Lung (tissue), 12 donors: ENCODE measurements around the gene MUC2. TPM values are rescaled to one million over a fixed set of nuclear protein-coding genes. Genes with fewer than 3 reads are reported as not detected.

Experiments used
- ATAC-seq: fragments of 200-7000 bp; cut with Tn5 transposase; one replicate; pipeline ENCODE4 v1.9.1; 2020; ENCODE audit warnings: moderate number of reproducible peaks; ENCODE audit not compliant: insufficient read depth, low FRiP score
- DNase-seq, 3 donors: peaks; one replicate each; pipeline ENCODE4 v3.0.0-alpha.2; 2013 to 2017
- H3K27ac ChIP-seq, 2 donors: one replicate each; pipeline ENCODE4 v1.5.1; 2013; ENCODE audit warnings: mild to moderate bottlenecking in 2 of 2, moderate library complexity in 2 of 2, control low read depth in 1 of 2, inconsistent platforms in 1 of 2, low read depth in 1 of 2, low read length in 1 of 2
- H3K27me3 ChIP-seq, 3 donors: one replicate each; pipeline ENCODE4 v1.5.1; 2013; ENCODE audit warnings: low read length in 2 of 3; ENCODE audit not compliant: control insufficient read depth in 3 of 3, insufficient read depth in 3 of 3
- H3K36me3 ChIP-seq, 4 donors: one replicate each; pipeline ENCODE4 v1.5.1; 2013; ENCODE audit warnings: low read length in 4 of 4, mild to moderate bottlenecking in 1 of 4, moderate library complexity in 1 of 4; ENCODE audit not compliant: control insufficient read depth in 4 of 4, insufficient read depth in 4 of 4
- H3K4me1 ChIP-seq, 5 donors: one replicate each; pipeline ENCODE4 v1.5.1; 2013; ENCODE audit warnings: low read length in 5 of 5, mild to moderate bottlenecking in 2 of 5, moderate library complexity in 1 of 5; ENCODE audit not compliant: control insufficient read depth in 5 of 5, insufficient read depth in 5 of 5
- H3K4me3 ChIP-seq: one replicate; pipeline ENCODE4 v1.5.1; 2013; ENCODE audit warnings: mild to moderate bottlenecking, control low read depth, moderate library complexity
- H3K9ac ChIP-seq, 2 donors: one replicate each; pipeline ENCODE4 v1.5.1; 2013; ENCODE audit warnings: low read length in 2 of 2, control low read depth in 1 of 2; ENCODE audit not compliant: insufficient read depth in 1 of 2
- H3K9me3 ChIP-seq, 4 donors: one replicate each; pipeline ENCODE4 v1.5.1; 2013; ENCODE audit warnings: low read length in 3 of 4, mild to moderate bottlenecking in 1 of 4, moderate library complexity in 1 of 4; ENCODE audit not compliant: control insufficient read depth in 4 of 4, insufficient read depth in 3 of 4
- CTCF ChIP-seq: IDR thresholded peaks from 2 replicates; pipeline ENCODE4 v1.5.1; 2012; ENCODE audit warnings: mild to moderate bottlenecking; ENCODE audit errors: control extremely low read depth, extremely low read depth
- WGBS, 2 donors: extraction: QIAGEN DNeasy Blood & Tissue Kit; methylation state at CpG; one replicate each; pipeline ENCODE4 v1.1.7; 2013; 5-methylcytosine and 5-hydroxymethylcytosine counted together
- polyA plus RNA-seq, 2 donors: library from polyadenylated mRNA; stranded (reverse); fragments of 200-250 nt; gene quantifications; one replicate each; pipeline ENCODE4 v1.2.1, GENCODE V29; 2013
- total RNA-seq, 2 donors: library from RNA; depleted of rRNA in 1 of 2; stranded (reverse); fragments of >200 nt in 1 of 2; gene quantifications; one replicate each; pipeline ENCODE4 v1.2.1, GENCODE V29; 2014 to 2021
- donor health status: control.
- donor health status: control.
- donor health status: Bipolar disorder and iron deficiency.
- donor health status: healthy.
- donor health status: DM: yes; HTN: yes; CAD: no.

MUC2 gene
- total and polyA plus RNA-seq, 4 donors, result 0.03 to 0.43 (median 0.30) TPM

- 86 to 90% methylated on average over 19 of the region's 19 CpGs for WGBS, 2 donors
- no peak for ATAC-seq
These were observed 46.7 kb downstream of the MUC2 start for GRCh38 chr11:1121331-1121812.

GRCh38 chr11:1121813-1122663 lies 47.4 kb downstream of the MUC2 start:
- WGBS, 2 donors, result 66 to 79% methylated on average over 28 of the region's 28 CpGs
- Histone ChIP-seq H3K4me1 (no peaks in the 10 kb centered on the region), H3K27ac (no peak overlapping the region), H3K4me3 (no peak overlapping the region), H3K9ac (no peak overlapping the region), H3K9me3 (peaks cover 0 to 2% (median 0%) of the 10 kb centered on the region in 4 donors), H3K27me3 (peaks cover 0 to 8% (median 0%) of the 10 kb centered on the region in 3 donors), H3K36me3 (no peaks in the 10 kb centered on the region)
- TF ChIP-seq CTCF, result no peak
- ATAC-seq (no peak), DNase-seq (peak in 1 of 3 donors; percentile 9)

More at GRCh38 chr11:1121331-1121812, 46.7 kb downstream of the MUC2 start:
- peak in 1 of 3 donors; percentile 9 for DNase-seq
- TF ChIP-seq CTCF, result no peak
- no peak overlapping the region for H3K4me3 ChIP-seq
- H3K36me3 ChIP-seq, result no peaks in the 10 kb centered on the region
- H3K4me1 ChIP-seq, result no peaks in the 10 kb centered on the region
- no peak overlapping the region for H3K27ac ChIP-seq
- peaks cover 0 to 2% (median 0%) of the 10 kb centered on the region in 4 donors for H3K9me3 ChIP-seq
- peaks cover 0 to 8% (median 0%) of the 10 kb centered on the region in 3 donors for H3K27me3 ChIP-seq
- H3K9ac ChIP-seq, result no peak overlapping the region

GRCh38 chr11:1122664-1123002 lies 48.0 kb downstream of the MUC2 start:
- DNase-seq (no peak), ATAC-seq (no peak)
- Histone ChIP-seq H3K36me3 (no peaks in the 10 kb centered on the region), H3K9me3 (peaks cover 0 to 2% (median 0%) of the 10 kb centered on the region in 4 donors), H3K27me3 (peaks cover 0 to 8% (median 0%) of the 10 kb centered on the region in 3 donors), H3K4me1 (no peaks in the 10 kb centered on the region), H3K27ac (no peak overlapping the region), H3K4me3 (no peak overlapping the region), H3K9ac (no peak overlapping the region)
- 66 to 81% methylated on average over 6 to 7 of the region's 7 CpGs for WGBS, 2 donors
- no peak for TF ChIP-seq CTCF
